Left forelimb (tissue), 1 donor: ENCODE results near the gene ZCCHC3.

Experiments used
- DNase-seq: peaks from one replicate; pipeline ENCODE4 v3.0.0-alpha.2; 2018; ENCODE audit warnings: low spot score

The ZCCHC3 gene

GRCh38 chr20:284172-284571 is 13.2 kb upstream of the ZCCHC3 start:
- DNase-seq, result no peak

- no peak for DNase-seq
Observed at GRCh38 chr20:286508-286907, 10.9 kb upstream of the ZCCHC3 start.

GRCh38 chr20:288956-289692 is 8.2 kb upstream of the ZCCHC3 start:
- DNase-seq, result no peak

GRCh38 chr20:289693-290083 is 7.7 kb upstream of the ZCCHC3 start:
- DNase-seq, result no peak

- peak; percentile 92 for DNase-seq
Observed at GRCh38 chr20:290084-290831, 7.1 kb upstream of the ZCCHC3 start, which contains the start of gene C20orf96. Gene C20orf96, minus strand, starts transcription at chr20:290750. Its CDS starts 140 bp downstream, at chr20:290610.

GRCh38 chr20:294602-295001 is 2.8 kb upstream of the ZCCHC3 start:
- no peak for DNase-seq

- no peak for DNase-seq
Observed at GRCh38 chr20:295804-296203, 1.6 kb upstream of the ZCCHC3 start.

- DNase-seq, result peak; percentile 76
Observed at GRCh38 chr20:297925-298775, 780 bp downstream of the ZCCHC3 start.

GRCh38 chr20:298776-299391 is 1.5 kb downstream of the ZCCHC3 start:
- no peak for DNase-seq

- DNase-seq, result no peak
Observed at GRCh38 chr20:300345-300990, 3.1 kb downstream of the ZCCHC3 start.

- DNase-seq, result no peak
Observed at GRCh38 chr20:301886-302848, 4.8 kb downstream of the ZCCHC3 start.

- no peak for DNase-seq
Observed at GRCh38 chr20:305745-306144, 8.4 kb downstream of the ZCCHC3 start.

GRCh38 chr20:308427-309038 is 11.2 kb downstream of the ZCCHC3 start:
- DNase-seq, result no peak

- DNase-seq, result no peak
Observed at GRCh38 chr20:309306-309840, 12.0 kb downstream of the ZCCHC3 start.

- peak; percentile 99 for DNase-seq
Observed at GRCh38 chr20:309841-310644, 12.7 kb downstream of the ZCCHC3 start.

GRCh38 chr20:310645-311044 is 13.3 kb downstream of the ZCCHC3 start:
- DNase-seq, result no peak

- DNase-seq, result no peak
Observed at GRCh38 chr20:311609-312008, 14.2 kb downstream of the ZCCHC3 start.

GRCh38 chr20:312067-312466 is 14.7 kb downstream of the ZCCHC3 start:
- no peak for DNase-seq

- DNase-seq, result no peak
Observed at GRCh38 chr20:312866-313265, 15.5 kb downstream of the ZCCHC3 start.
